GM23248 (cell line): ENCODE data around the gene MEF2A. TPM values are rescaled to one million over a fixed set of nuclear protein-coding genes. Genes with fewer than 3 reads are reported as not detected.

Experiments used
- DNase-seq: peaks from one replicate; pipeline ENCODE4 v3.0.0-alpha.2; 2015
- H2AFZ ChIP-seq: fragments of 200-600 bp; sonication (generic); 2 replicates; pipeline ENCODE4 v1.6.1; 2016; ENCODE audit warnings: antibody characterized with exemption
- H3F3A ChIP-seq: fragments of 200-600 bp; sonication (generic); 2 replicates; pipeline ENCODE4 v1.6.1; 2016; ENCODE audit warnings: mild to moderate bottlenecking, antibody characterized with exemption, mixed run types; ENCODE audit not compliant: insufficient read depth
- H3K27ac ChIP-seq: fragments of 200-600 bp; sonication (generic); 2 replicates; pipeline ENCODE4 v1.5.1; 2016; ENCODE audit warnings: mild to moderate bottlenecking
- H3K27me3 ChIP-seq: fragments of 200-600 bp; sonication (generic); replicated peaks from 2 replicates; pipeline ENCODE4 v1.6.1; 2016; ENCODE audit warnings: mild to moderate bottlenecking; ENCODE audit not compliant: insufficient read depth
- H3K36me3 ChIP-seq: fragments of 200-600 bp; sonication (generic); 2 replicates; pipeline ENCODE4 v1.6.1; 2016; ENCODE audit warnings: low read depth, mild to moderate bottlenecking
- H3K4me1 ChIP-seq: fragments of 200-600 bp; sonication (generic); 2 replicates; pipeline ENCODE4 v1.6.1; 2016; ENCODE audit warnings: mild to moderate bottlenecking; ENCODE audit not compliant: insufficient read depth
- H3K4me2 ChIP-seq: fragments of 200-600 bp; sonication (generic); one replicate; pipeline ENCODE4 v1.6.1; 2016; ENCODE audit warnings: mild to moderate bottlenecking; ENCODE audit not compliant: unreplicated experiment
- H3K4me3 ChIP-seq: fragments of 200-600 bp; sonication (generic); 2 replicates; pipeline ENCODE4 v1.5.1; 2016; ENCODE audit warnings: mild to moderate bottlenecking
- H3K79me2 ChIP-seq: fragments of 200-600 bp; sonication (generic); 2 replicates; pipeline ENCODE4 v1.6.1; 2016; ENCODE audit warnings: mild to moderate bottlenecking; ENCODE audit not compliant: insufficient read depth
- H3K9ac ChIP-seq: fragments of 200-600 bp; sonication (generic); 2 replicates; pipeline ENCODE4 v1.6.1; 2016; ENCODE audit warnings: mild to moderate bottlenecking
- H3K9me2 ChIP-seq: fragments of 200-600 bp; sonication (generic); 2 replicates; pipeline ENCODE4 v1.6.1; 2016; ENCODE audit warnings: mixed run types, mild to moderate bottlenecking, moderate library complexity; ENCODE audit not compliant: insufficient read depth
- H3K9me3 ChIP-seq: fragments of 200-600 bp; sonication (generic); one replicate; pipeline ENCODE4 v1.6.1; 2017; ENCODE audit warnings: low read depth
- H4K20me1 ChIP-seq: fragments of 200-600 bp; sonication (generic); 2 replicates; pipeline ENCODE4 v1.6.0; 2016; ENCODE audit not compliant: insufficient read depth
- EZH2 ChIP-seq: fragments of 200-600 bp; sonication (generic); IDR thresholded peaks from 2 replicates; pipeline ENCODE4 v1.6.1; 2018; ENCODE audit warnings: antibody characterized with exemption, mild to moderate bottlenecking; ENCODE audit not compliant: insufficient read depth, poor library complexity, severe bottlenecking
- EZH2phosphoT487 ChIP-seq: fragments of 200-600 bp; sonication (generic); IDR thresholded peaks from 2 replicates; pipeline ENCODE4 v1.6.1; 2018; ENCODE audit warnings: antibody characterized with exemption, moderate library complexity, mild to moderate bottlenecking, low read depth; ENCODE audit not compliant: insufficient read depth
- WGBS, 2 experiments: methylation state at CpG; one replicate each; pipeline ENCODE4 v1.1.6; 2015 to 2017; ENCODE audit warnings: low lambda C conversion rate in 2 of 2, low coverage in 1 of 2; ENCODE audit errors: missing lambda C conversion rate in 2 of 2; 5-methylcytosine and 5-hydroxymethylcytosine counted together
- in situ Hi-C: fragments of 300-500 bp; cut with MboI; formaldehyde crosslinking; loops from 2 replicates; pipeline ENCODE4 v1.15.0; 2020
- polyA plus RNA-seq: library from polyadenylated mRNA; unstranded; fragments of >200 nt; fragmentation: Nextera tagmentation; extraction: Ambion mirVana; gene quantifications from 2 replicates; pipeline ENCODE4 v1.2.1, GENCODE V29; 2016
- total RNA-seq: library from RNA; depleted of rRNA; stranded (reverse); fragments of >200 nt; shearing (Covaris generic); gene quantifications from 2 replicates; pipeline ENCODE4 v1.2.3, GENCODE V29; 2014

The MEF2A gene
- total and polyA plus RNA-seq, 2 experiments from 2014 or later = 24.3 to 37.8 TPM

- TF ChIP-seq EZH2phosphoT487 = no peak
- no peak for TF ChIP-seq EZH2
- DNase-seq = peak; percentile 28
- H3K9me3 ChIP-seq = no peaks in the 10 kb centered on the region
- H3K4me1 ChIP-seq = peaks cover 12% of the 10 kb centered on the region
- H3K79me2 ChIP-seq = no peaks in the 10 kb centered on the region
- H3K27ac ChIP-seq = no peak overlapping the region
- peaks cover 37% of the 10 kb centered on the region for H3K36me3 ChIP-seq
- no peaks in the 10 kb centered on the region for H3K27me3 ChIP-seq
- H3K9ac ChIP-seq = no peak overlapping the region
- in situ Hi-C loops = no loop called here
- H3F3A ChIP-seq = peaks cover 19% of the 10 kb centered on the region; the same call in 1 of the 2 replicates
- 67 to 75% methylated on average over 4 of the region's 4 CpGs for WGBS, 2 experiments
- no peak overlapping the region for H2AFZ ChIP-seq
- no peaks in the 10 kb centered on the region for H3K9me2 ChIP-seq
- no peak overlapping the region for H3K4me3 ChIP-seq
- H4K20me1 ChIP-seq = no peaks in the 10 kb centered on the region
- no peak overlapping the region for H3K4me2 ChIP-seq
Observed at GRCh38 chr15:99677540-99678134, 111.9 kb downstream of the MEF2A start.

DNA sequence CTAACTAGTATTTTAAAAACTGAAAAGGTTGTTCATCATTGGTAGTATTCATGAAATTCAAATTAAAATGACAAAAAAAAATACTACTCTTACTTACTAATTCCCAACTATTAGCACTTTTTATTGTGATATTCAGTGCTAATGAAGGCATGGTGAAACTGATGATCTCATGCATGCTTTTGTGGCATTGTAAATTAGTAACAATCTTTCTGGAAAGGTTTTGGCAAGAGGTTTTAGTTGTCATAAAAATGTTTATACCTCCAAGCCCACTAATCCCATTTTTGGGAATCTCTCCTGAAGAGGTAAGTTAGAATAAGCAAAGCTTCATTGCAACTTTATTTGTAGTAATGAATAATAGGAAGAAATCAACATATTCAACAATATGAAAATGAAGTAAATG, 114.5 kb downstream of the MEF2A start:
- H3K4me1 ChIP-seq = peaks cover 25% of the 10 kb centered on the region
- no peaks in the 10 kb centered on the region for H4K20me1 ChIP-seq
- TF ChIP-seq EZH2phosphoT487 = no peak
- no peak for TF ChIP-seq EZH2
- in situ Hi-C loops = no loop called here
- no peak overlapping the region for H3K27ac ChIP-seq
- H3K9me2 ChIP-seq = no peaks in the 10 kb centered on the region
- no peaks in the 10 kb centered on the region for H3K9me3 ChIP-seq
- no peak overlapping the region for H3K4me2 ChIP-seq
- no peak overlapping the region for H3K4me3 ChIP-seq
- peaks cover 11% of the 10 kb centered on the region for H3K79me2 ChIP-seq
- no peaks in the 10 kb centered on the region for H3K27me3 ChIP-seq
- H3K9ac ChIP-seq = no peak overlapping the region
- no peak overlapping the region for H2AFZ ChIP-seq
- no peak for DNase-seq
- peaks cover 24% of the 10 kb centered on the region for H3F3A ChIP-seq
- H3K36me3 ChIP-seq = peaks cover 25% of the 10 kb centered on the region

GRCh38 chr15:99681990-99682389, 116.2 kb downstream of the MEF2A start:
- peaks cover 27% of the 10 kb centered on the region for H3K79me2 ChIP-seq
- peak overlapping the region; percentile 4; the same call in 1 of the 2 replicates for H3K27ac ChIP-seq
- no peaks in the 10 kb centered on the region for H3K27me3 ChIP-seq
- H3K4me3 ChIP-seq = no peak overlapping the region
- H3F3A ChIP-seq = peaks cover 24% of the 10 kb centered on the region
- H3K9me2 ChIP-seq = no peaks in the 10 kb centered on the region
- H3K4me1 ChIP-seq = peaks cover 25% of the 10 kb centered on the region
- no peak for TF ChIP-seq EZH2
- no peak for TF ChIP-seq EZH2phosphoT487
- 64 to 70% methylated on average over 1 of the region's 1 CpG for WGBS, 2 experiments
- no peak overlapping the region for H2AFZ ChIP-seq
- H4K20me1 ChIP-seq = no peaks in the 10 kb centered on the region
- no peak overlapping the region for H3K4me2 ChIP-seq
- in situ Hi-C loops = no loop called here
- no peak overlapping the region for H3K9ac ChIP-seq
- DNase-seq = no peak
- H3K9me3 ChIP-seq = no peaks in the 10 kb centered on the region
- peaks cover 26% of the 10 kb centered on the region for H3K36me3 ChIP-seq

- TF ChIP-seq EZH2 (no peak), EZH2phosphoT487 (no peak)
- peaks cover 25% of the 10 kb centered on the region for H3K4me1 ChIP-seq
- H3K9ac ChIP-seq = peak overlapping the region; percentile 27
- no peaks in the 10 kb centered on the region for H3K27me3 ChIP-seq
- peaks cover 26% of the 10 kb centered on the region for H3K36me3 ChIP-seq
- no peaks in the 10 kb centered on the region for H3K9me3 ChIP-seq
- peak overlapping the region; percentile 64 for H3K4me2 ChIP-seq
- peak; percentile 82 for DNase-seq
- no peak overlapping the region for H2AFZ ChIP-seq
- no peak overlapping the region for H3K4me3 ChIP-seq
- in situ Hi-C loops = no loop called here
- H3K27ac ChIP-seq = peak overlapping the region; percentile 59
- H3F3A ChIP-seq = peaks cover 19% of the 10 kb centered on the region
- H3K9me2 ChIP-seq = no peaks in the 10 kb centered on the region
- 39 to 47% methylated on average over 1 of the region's 1 CpG for WGBS, 2 experiments
- H4K20me1 ChIP-seq = no peaks in the 10 kb centered on the region
- H3K79me2 ChIP-seq = peaks cover 32% of the 10 kb centered on the region
Observed at GRCh38 chr15:99682455-99682854, 116.7 kb downstream of the MEF2A start.
